NT2/D1 (cell line): ENCODE data around the gene INPP4A.

Experiments
- DNase-seq: peaks from one replicate; pipeline ENCODE4 v3.0.0-alpha.2; 2011; ENCODE audit warnings: low read depth, low spot score
- H3K27me3 ChIP-seq: 2 replicates; pipeline ENCODE4 v1.6.0; 2011; ENCODE audit warnings: mild to moderate bottlenecking; ENCODE audit not compliant: insufficient read length, insufficient read depth
- H3K36me3 ChIP-seq: 2 replicates; pipeline ENCODE4 v1.6.1; 2011; ENCODE audit warnings: mild to moderate bottlenecking, low read length, mixed read lengths; ENCODE audit not compliant: insufficient read depth, insufficient read length
- H3K4me1 ChIP-seq: 2 replicates; pipeline ENCODE4 v1.5.1; 2011; ENCODE audit not compliant: insufficient read depth, insufficient read length
- H3K4me3 ChIP-seq: 2 replicates; pipeline ENCODE4 v1.5.1; 2011; ENCODE audit warnings: low read depth; ENCODE audit not compliant: insufficient read length
- H3K9ac ChIP-seq: 2 replicates; pipeline ENCODE4 v1.6.0; 2011; ENCODE audit warnings: low read depth; ENCODE audit not compliant: insufficient read length
- H3K9me3 ChIP-seq: 2 replicates; pipeline ENCODE4 v1.5.1; 2011; ENCODE audit warnings: mild to moderate bottlenecking, low read length; ENCODE audit not compliant: insufficient read depth
- SUZ12 ChIP-seq: IDR thresholded peaks from 2 replicates; pipeline ENCODE4 v1.6.1; 2011; ENCODE audit not compliant: insufficient read length, insufficient read depth; ENCODE audit errors: extremely low read depth
- YY1 ChIP-seq: IDR thresholded peaks from 2 replicates; pipeline ENCODE4 v1.6.1; 2011; ENCODE audit not compliant: insufficient read length, insufficient read depth
- ZNF274 ChIP-seq: IDR thresholded peaks from 2 replicates; pipeline ENCODE4 v1.6.1; 2011; ENCODE audit warnings: mild to moderate bottlenecking, low read depth, low read length

The INPP4A gene

DNA sequence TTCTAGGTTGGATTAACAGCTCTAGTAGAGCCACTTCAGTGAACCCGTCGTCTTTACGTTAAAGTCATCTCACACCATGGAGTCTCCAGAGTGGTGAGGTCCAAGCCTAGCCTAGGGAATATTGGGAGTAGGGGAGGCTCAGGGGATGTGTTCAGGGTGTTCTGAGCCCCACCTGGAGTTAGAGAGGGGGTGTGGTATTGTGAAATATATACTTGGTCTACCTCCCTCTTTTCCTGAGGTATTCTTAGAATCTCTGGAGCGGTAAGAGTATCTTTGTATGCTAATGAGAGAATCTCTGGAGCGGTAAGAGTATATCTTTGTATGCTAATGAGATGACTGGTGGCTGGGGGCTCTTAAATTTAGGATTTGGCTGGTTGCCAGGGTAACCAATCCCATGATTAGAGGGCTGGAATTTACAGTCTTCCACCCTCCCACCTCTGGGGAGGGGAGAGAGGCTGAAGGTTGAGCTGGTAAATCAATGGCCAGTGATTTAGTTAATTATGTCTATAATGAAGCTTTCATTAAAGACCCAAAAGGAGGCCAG, 69.5 kb downstream of the INPP4A start:
- Histone ChIP-seq H3K4me3 (no peak overlapping the region), H3K27me3 (no peaks in the 10 kb centered on the region), H3K4me1 (peaks cover 8% of the 10 kb centered on the region), H3K9ac (no peak overlapping the region), H3K36me3 (peaks cover 5% of the 10 kb centered on the region), H3K9me3 (no peaks in the 10 kb centered on the region)
- no peak for TF ChIP-seq SUZ12
- TF ChIP-seq ZNF274 = no peak
- TF ChIP-seq YY1 = no peak
- DNase-seq = no peak

DNA sequence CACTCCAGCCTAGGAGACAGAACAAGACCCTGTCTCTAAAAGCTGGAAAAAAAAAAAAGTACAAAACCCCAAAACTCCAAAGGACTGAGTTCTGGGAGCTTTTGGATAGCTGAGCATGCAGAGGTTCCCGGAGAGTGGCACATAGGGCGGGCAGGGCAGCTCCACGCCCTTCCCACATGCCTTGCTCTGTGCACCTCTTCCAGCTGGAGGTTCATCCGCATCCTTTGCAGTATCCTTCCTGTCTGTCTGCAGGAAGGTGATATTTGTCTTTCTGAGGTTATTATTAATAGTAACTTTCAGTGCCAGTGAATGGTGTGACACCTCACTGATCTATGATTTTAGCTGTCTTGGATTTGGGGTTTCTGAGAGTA, 70.2 kb downstream of the INPP4A start:
- TF ChIP-seq SUZ12 = no peak
- TF ChIP-seq ZNF274 = no peak
- no peak for TF ChIP-seq YY1
- Histone ChIP-seq H3K9ac (no peak overlapping the region), H3K9me3 (no peaks in the 10 kb centered on the region), H3K4me1 (peaks cover 8% of the 10 kb centered on the region), H3K36me3 (peaks cover 8% of the 10 kb centered on the region), H3K27me3 (no peaks in the 10 kb centered on the region), H3K4me3 (no peak overlapping the region)
- no peak for DNase-seq

- Histone ChIP-seq H3K9me3 (no peaks in the 10 kb centered on the region), H3K4me1 (peaks cover 8% of the 10 kb centered on the region), H3K9ac (no peak overlapping the region), H3K36me3 (peaks cover 14% of the 10 kb centered on the region), H3K4me3 (no peak overlapping the region), H3K27me3 (no peaks in the 10 kb centered on the region)
- DNase-seq = no peak
- no peak for TF ChIP-seq YY1
- no peak for TF ChIP-seq ZNF274
Measured at GRCh38 chr2:98515250-98515991, 70.8 kb downstream of the INPP4A start.

- Histone ChIP-seq H3K9me3 (no peaks in the 10 kb centered on the region), H3K4me1 (peaks cover 8% of the 10 kb centered on the region), H3K36me3 (peaks cover 23% of the 10 kb centered on the region), H3K9ac (no peak overlapping the region), H3K4me3 (no peak overlapping the region), H3K27me3 (no peaks in the 10 kb centered on the region)
- TF ChIP-seq ZNF274 (no peak), SUZ12 (no peak), YY1 (no peak)
- no peak for DNase-seq
Measured at GRCh38 chr2:98516571-98516970, 71.9 kb downstream of the INPP4A start.

DNA sequence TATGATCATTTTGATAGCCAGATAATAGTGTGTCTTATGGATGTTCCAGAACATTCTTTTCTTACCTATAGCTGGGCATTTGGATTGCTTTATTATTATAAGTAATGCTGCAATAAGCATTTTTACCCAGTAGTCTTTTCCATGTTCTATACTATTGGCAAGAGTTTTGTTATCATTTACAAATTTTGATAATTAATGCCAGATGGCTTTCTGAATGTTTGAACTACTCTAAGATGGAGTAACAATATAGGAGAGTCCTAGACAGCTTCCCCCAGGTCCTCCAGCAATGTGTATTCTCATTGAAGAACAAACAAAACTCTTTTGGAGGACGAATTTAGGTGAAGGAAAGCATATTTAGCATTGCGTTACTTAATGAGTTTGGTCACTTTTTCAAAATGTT, 73.0 kb downstream of the INPP4A start:
- no peak overlapping the region for H3K9ac ChIP-seq
- no peaks in the 10 kb centered on the region for H3K9me3 ChIP-seq
- H3K4me1 ChIP-seq = peaks cover 8% of the 10 kb centered on the region
- no peak for DNase-seq
- no peak for TF ChIP-seq SUZ12
- no peak for TF ChIP-seq ZNF274
- no peak for TF ChIP-seq YY1
- no peak overlapping the region for H3K4me3 ChIP-seq
- H3K36me3 ChIP-seq = peaks cover 27% of the 10 kb centered on the region
- H3K27me3 ChIP-seq = no peaks in the 10 kb centered on the region

DNA sequence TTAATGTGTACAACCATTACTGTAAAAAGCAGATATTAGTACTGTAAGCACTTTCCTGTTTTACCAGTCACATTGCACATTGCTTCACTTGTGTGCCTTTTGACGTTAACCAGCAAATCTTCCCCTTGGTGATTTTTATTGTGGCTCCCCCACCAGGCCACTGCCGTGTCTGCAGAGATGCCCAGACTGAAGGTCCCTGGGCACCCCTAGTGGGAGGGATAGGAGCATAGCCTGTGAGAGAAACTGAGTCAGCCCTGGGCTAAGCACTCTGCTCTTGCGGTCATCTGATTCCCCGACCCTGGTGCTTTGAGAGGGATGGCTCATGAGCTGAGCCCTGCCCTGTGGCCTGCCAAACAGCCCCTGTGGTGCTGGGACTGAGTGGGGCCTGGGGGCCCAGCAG, 73.4 kb downstream of the INPP4A start:
- no peak for TF ChIP-seq SUZ12
- TF ChIP-seq ZNF274 = no peak
- TF ChIP-seq YY1 = no peak
- Histone ChIP-seq H3K4me1 (peaks cover 8% of the 10 kb centered on the region), H3K27me3 (no peaks in the 10 kb centered on the region), H3K4me3 (no peak overlapping the region), H3K9ac (no peak overlapping the region), H3K36me3 (peaks cover 30% of the 10 kb centered on the region), H3K9me3 (no peaks in the 10 kb centered on the region)
- DNase-seq = no peak

GRCh38 chr2:98519156-98519555, 74.5 kb downstream of the INPP4A start:
- no peak overlapping the region for H3K4me3 ChIP-seq
- peaks cover 4% of the 10 kb centered on the region for H3K4me1 ChIP-seq
- H3K36me3 ChIP-seq = peaks cover 30% of the 10 kb centered on the region
- H3K27me3 ChIP-seq = no peaks in the 10 kb centered on the region
- no peak for TF ChIP-seq ZNF274
- TF ChIP-seq SUZ12 = no peak
- TF ChIP-seq YY1 = no peak
- H3K9ac ChIP-seq = no peak overlapping the region
- no peak for DNase-seq
- H3K9me3 ChIP-seq = no peaks in the 10 kb centered on the region
